Measurements from ENCODE around the gene EEF2K. TPM values are rescaled to one million over a fixed set of nuclear protein-coding genes. Genes with fewer than 3 reads are reported as not detected.
"Not testable (repeated sequence)": the region's sequence is repeated elsewhere in the genome, so short reads cannot be mapped to it uniquely, and the experiment has no call there.

Gene EEF2K
- total RNA-seq, 1 donor from 2014 or later = 44.9 TPM

- DNase-seq (ENCODE audit: low spot score) = no peak
Observed at GRCh38 chr16:22293137-22294106, 87.3 kb downstream of the EEF2K start.

DNA sequence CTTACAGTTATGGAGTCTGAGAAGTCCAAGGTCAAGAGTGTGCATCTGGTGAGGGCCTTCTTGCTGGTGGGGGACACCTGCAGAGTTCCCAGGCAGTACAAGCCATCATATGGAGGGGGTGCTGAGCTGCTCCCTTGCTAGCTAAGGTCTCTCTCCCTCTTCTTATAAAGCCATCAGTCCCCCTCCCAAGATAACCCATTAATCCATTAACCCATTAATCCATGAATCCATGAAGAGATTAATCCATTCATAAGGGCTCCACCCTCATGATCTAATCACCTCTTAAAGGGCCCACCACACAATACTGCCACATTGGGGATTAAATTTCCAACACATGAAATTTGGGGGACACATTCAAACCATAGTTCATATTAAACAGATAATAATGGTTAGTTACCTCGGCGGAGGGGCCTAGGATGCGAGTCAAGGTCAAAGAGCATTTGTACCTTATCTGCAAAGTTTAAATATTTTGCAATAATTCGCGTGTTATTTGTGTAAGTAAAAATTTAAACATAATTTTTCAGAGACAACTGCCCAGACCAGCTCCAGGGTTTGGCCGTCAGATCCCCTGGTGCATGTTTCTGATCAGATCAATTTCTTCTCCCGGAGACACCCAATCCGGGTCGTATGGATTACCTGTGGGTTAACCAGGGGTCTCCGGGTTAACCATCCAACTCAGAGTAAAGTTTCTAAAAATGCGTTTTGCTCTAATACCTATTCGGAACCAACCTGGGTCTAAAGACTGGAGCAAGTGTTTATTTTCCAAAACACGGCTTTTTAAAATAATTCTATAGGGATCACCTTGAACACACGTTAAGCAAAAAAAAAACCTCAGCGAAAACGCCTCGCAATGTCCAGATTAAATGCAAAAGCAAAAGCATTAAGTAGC is 90.4 kb downstream of the EEF2K start:
- no peak for DNase-seq (ENCODE audit: low spot score)

GRCh38 chr16:22297114-22297870 is 91.2 kb downstream of the EEF2K start, which contains the start of gene POLR3E:
TSS of gene POLR3E (plus strand) at chr16:22297409. CDS start at chr16:22302969, 5,560 bp downstream.
- peak; percentile 100 for DNase-seq (ENCODE audit: low spot score)

DNA sequence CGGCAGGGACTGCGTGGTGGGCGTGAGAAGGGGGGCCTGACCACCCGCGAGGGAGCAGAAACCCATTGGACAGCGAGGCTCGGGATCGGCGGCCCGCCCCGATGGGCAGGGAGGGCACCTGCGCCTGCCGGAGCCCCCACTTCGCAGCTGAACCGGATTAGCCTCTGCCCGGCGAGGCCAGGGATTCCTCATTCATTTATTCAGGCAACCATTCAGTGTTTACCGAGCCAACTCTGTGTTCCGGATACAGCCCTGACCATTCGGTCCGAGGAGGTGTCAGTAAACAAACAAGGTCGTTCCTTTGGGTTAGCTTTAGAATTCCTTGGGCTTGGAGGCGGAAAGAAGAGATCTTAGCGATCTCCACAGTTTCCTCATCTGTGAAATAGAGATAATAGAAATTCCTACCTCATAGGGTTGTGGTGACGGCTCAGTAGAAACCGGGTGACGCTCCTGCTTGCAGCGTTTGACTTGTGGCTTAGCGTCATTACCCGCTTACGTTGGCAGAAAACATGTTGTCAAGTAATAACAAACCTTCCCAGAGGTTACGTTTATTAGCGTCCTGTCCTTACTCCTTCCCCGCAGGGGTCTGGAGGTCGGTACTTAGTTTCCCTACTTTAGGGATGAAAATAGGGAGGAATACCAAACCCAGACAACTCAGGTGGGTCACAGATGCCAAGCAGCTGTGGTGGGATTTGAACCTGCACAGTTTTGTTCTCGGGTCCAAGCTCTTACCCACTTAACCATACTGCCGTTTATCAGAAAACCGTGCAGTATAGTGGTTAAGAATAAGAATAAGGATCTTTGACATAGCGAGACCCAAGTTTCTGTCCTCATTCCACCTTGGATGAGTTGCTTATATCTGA is 92.0 kb downstream of the EEF2K start:
- no peak for DNase-seq (ENCODE audit: low spot score)

GRCh38 chr16:22299036-22299435 is 93.0 kb downstream of the EEF2K start:
- no peak for DNase-seq (ENCODE audit: low spot score)

DNA sequence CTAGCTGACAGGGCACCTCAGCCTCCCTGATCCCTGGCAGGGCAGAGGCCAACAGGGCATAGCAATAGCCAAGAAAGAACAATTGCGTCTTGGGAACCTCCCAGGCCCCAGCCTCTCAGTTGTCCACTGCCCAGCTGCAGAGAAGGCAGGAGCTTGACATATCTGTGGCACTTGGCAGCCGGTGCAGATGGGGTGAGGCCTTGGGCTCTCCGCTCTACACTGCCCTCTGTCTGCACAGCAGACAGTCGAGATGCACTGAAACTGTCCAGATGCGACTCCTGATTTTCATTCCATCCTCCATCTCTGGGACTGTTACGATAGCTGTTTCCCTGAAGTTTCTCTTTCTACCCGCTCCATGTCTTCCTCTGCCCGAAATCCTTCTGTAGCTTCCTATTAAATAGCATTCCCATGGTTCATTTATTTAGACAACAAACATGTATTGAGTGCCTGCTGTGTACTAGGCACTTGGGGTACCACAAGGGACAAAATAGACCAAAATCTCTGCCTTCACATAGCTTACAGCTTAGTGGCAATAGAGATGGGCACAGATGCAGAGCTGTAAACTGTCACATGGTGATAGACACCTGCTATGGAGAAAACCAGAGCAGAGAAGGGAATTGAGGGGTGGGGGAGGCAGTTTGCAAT is 94.5 kb downstream of the EEF2K start:
- DNase-seq (ENCODE audit: low spot score) = no peak

DNA sequence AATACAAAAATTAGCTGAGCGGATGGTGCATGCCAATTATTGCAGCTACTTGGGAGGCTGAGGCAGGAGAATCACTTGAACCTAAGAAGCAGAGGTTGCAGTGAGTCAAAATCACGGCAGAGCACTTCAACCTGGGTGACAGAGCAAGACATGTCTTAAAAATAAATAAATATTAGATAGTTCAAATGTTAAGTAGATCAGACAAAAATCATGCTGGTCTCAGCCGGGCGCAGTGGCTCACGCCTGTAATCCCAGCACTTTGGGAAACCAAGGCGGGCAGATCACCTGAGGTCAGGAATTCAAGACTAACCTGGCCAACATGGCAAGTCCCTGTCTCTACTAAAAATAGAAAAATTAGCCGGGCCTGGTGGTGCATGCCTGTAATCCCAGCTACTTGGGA is 95.3 kb downstream of the EEF2K start:
- DNase-seq (ENCODE audit: low spot score) = not testable (repeated sequence)

DNA sequence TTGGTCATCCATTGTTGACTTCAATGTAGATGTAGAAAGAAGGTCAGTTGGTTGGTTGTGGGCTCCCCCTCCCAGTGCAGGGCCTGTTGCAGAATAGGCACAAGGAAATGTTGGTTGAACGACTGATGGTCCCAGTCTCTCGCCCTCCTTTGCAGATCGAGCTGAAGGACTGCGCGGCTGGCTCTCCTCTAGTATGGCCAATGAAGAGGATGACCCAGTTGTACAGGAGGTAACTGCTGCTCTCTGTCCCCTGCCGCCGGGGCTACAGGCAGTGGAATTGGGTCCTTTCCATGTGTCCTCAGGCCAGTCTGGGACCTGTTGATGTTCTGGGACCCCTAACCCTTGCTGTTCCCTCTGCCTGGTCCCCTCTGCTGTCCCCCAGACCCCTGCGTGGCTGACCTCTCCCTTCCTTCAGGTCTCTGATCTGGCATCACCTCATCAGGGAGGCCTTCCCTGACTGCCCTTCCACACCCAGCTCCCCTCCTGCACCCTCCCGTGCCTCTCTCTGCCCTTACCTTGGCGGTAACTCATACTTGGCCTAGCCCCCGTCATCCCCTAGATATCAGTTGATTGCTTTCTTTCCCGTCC is 96.8 kb downstream of the EEF2K start:
- no peak for DNase-seq (ENCODE audit: low spot score)

DNA sequence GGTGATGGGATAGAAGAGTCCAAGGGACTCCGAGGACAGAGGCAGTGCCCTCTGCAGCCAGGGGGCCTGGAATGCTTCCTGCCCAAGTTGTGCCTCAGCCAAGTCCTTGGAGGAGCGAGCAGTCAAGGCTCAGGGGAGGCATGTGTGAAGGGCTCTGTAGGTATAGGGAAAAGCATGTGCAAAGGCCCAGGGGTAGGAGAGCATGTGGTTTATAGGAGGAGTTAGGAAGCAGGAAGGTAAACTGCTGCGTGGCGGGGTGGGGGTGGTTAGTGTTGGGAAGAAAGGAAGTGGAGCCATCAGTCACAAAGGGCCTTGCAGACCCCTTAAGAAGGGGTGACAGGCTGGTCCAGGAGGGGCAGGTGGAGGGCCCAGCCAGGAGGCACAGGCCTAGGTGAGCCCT is 98.3 kb downstream of the EEF2K start:
- DNase-seq (ENCODE audit: low spot score) = no peak

- DNase-seq (ENCODE audit: low spot score) = no peak
Observed at GRCh38 chr16:22306788-22307187, 100.7 kb downstream of the EEF2K start.

- no peak for DNase-seq (ENCODE audit: low spot score)
Observed at GRCh38 chr16:22307838-22308237, 101.8 kb downstream of the EEF2K start.

DNA sequence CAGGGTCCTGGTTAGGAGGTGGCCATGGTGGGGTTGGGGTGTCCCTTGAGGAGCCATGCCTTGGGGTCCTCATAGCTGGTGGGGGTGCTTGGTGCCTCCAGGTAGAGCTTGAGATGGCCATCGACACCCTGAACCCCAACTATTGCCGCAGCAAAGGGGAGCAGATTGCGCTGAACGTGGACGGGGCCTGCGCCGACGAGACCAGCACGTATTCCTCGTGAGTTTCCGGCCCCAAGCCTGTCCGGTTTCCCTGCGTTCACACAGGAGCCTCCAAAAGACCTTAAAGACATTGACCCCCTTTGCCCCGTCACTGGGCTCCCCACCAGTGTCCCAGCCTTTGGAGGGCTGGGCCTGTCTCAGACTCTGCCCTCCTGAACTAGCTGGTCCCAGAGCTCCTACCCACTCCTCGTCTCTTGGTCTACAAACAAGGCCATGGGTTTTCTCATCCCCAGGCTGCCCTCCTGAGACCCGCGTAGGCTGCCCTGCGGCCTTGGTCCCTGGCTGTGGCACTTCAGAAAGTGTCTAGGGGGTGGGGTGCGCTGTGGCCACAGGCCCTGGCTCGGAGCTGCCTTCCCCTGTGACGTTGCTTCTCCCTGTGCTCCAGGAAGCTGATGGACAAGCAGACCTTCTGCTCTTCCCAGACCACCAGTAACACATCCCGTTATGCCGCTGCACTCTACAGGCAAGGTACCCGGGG is 102.9 kb downstream of the EEF2K start:
- DNase-seq (ENCODE audit: low spot score) = no peak

DNA sequence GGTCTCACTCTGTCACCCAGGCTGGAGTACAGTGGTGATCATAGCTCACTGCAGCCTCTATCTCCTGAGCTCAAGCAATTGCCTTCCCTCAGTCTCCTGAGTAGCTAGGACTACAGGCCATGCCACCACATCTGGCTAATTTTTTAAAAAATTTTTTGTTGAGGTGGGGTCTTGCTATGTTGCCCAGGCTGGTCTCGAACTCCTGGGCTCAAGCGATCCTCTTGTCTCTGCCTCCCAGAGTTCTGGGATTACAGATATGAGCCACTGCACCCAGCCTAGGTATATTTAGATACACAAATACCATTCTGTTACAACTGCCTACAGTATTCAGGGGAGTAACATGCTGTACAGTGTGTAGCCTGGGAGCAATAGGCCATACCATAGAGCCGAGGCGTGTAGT is 105.4 kb downstream of the EEF2K start:
- DNase-seq (ENCODE audit: low spot score) = no peak

DNA sequence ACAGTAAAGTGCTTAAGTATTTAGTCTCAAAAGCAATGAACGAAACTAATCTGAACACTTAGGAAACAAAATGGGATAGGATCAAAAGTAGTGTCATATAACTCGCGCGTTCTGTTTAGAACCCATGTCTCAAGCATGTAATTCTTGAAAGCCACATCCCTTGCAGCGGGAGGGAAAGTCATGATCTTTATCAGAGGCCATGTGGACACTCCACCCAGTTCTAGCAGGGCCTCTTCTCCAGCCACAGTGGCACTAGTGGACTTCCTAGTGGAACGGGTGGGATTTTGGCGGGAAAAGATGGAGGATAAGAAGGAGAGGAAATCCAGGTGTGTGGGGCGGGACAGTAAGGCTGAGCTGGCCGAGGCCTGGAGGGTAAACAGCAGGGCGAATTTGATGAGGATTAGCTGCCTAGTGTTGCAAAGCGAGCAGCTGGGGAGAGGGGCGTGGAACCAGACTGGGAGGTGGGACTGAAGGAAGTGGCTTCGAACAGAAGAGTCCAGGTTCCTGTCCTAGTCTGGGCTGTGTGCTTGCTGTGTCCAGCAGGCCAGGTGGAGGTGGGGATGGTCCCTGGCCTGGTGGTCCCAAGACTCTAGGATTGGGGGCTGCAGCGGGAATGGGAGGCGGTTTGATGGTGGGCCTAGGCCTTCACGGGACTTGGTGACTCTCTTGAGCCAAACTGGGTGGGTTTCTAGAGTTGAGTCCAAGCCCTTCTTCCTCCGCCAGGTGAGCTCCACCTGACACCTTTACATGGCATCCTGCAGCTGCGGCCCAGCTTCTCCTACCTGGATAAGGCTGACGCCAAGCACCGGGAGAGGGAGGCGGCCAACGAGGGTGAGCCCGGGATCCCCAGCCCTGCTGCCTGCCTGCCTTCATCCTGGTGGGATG is 107.1 kb downstream of the EEF2K start:
- DNase-seq (ENCODE audit: low spot score) = peak; percentile 86

GRCh38 chr16:22313876-22314470 is 107.9 kb downstream of the EEF2K start:
- peak; percentile 76 for DNase-seq (ENCODE audit: low spot score)

DNA sequence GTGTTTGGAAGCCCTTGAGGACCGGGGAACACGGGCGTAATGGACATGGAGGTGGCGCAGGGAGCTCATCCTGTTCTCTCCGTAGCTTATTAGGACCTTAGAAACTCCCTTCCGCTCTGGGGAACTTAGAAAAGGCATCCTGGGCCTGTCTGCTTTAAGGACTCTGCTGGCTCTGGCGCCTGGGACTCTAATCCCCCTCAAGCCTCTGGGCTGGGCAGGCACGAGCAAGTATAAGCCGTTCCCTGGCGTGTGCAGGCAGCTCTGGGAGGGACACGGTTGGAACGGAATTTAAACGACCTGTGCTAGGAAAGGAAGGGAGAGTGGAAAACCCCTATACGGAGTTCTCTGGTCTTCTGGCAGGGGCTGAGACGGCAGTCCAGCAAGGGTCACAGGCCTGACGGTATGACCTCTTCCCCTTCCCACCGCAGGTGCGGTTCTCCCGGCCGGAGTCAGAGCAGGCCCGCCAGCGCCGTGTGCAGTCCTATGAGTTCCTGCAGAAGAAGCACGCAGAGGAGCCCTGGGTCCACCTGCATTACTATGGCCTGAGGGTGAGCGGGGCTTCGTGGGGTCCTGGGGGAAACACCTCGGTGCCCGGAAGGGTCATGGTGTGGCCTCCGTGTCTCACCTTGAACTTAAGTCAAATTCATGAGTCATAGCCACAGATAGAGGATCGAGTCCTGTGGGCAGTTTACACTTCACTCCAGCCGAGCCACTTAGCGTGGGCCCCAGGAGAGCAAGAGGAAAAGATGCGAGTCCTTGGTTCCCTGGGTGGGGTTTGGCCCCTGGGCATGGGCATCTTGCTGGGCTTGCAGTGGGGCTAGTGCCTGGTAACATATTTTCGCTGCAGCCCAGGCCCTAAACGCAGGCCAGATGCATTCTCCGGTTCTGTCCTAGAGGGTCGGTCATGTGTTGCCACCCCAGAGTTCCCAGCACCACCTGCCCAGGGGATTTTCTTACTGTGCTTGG is 108.9 kb downstream of the EEF2K start:
- DNase-seq (ENCODE audit: low spot score) = peak; percentile 75

Data from mesenteric fat pad (tissue), 1 donor.